Liver (tissue), 9 donors: ENCODE data around the gene DNAJC12. TPM values are rescaled to one million over a fixed set of nuclear protein-coding genes. Genes with fewer than 3 reads are reported as not detected.

ENCODE experiments used
- DNase-seq: peaks from one replicate; pipeline ENCODE4 v3.0.0-alpha.2; 2017; ENCODE audit warnings: low spot score
- H3K27ac ChIP-seq, 2 donors: one replicate each; pipeline ENCODE4 v1.7.0; 2013; ENCODE audit warnings: inconsistent platforms in 2 of 2, low read length in 2 of 2, control low read depth in 1 of 2, low read depth in 1 of 2, mild to moderate bottlenecking in 1 of 2
- H3K27me3 ChIP-seq, 4 donors: one replicate each; pipeline versions ENCODE4 v1.6.1 to v1.7.0; 2013; ENCODE audit warnings: low read length in 3 of 4, inconsistent platforms in 1 of 4, mild to moderate bottlenecking in 1 of 4, moderate library complexity in 1 of 4; ENCODE audit not compliant: control insufficient read depth in 4 of 4, insufficient read depth in 4 of 4
- H3K36me3 ChIP-seq, 4 donors: one replicate each; pipeline versions ENCODE4 v1.6.1 to v1.7.0; 2013; ENCODE audit warnings: low read length in 3 of 4, mild to moderate bottlenecking in 3 of 4, low read depth in 1 of 4, moderate library complexity in 1 of 4; ENCODE audit not compliant: control insufficient read depth in 4 of 4, insufficient read depth in 3 of 4
- H3K4me1 ChIP-seq, 4 donors: one replicate each; pipeline versions ENCODE4 v1.6.1 to v1.7.0; 2013; ENCODE audit warnings: low read length in 3 of 4, mild to moderate bottlenecking in 3 of 4, moderate library complexity in 1 of 4; ENCODE audit not compliant: control insufficient read depth in 4 of 4, insufficient read depth in 4 of 4
- H3K4me3 ChIP-seq, 3 donors: one replicate each; pipeline versions ENCODE4 v1.6.1 to v1.7.0; 2013; ENCODE audit warnings: low read length in 3 of 3, control low read depth in 1 of 3, low read depth in 1 of 3, mild to moderate bottlenecking in 1 of 3
- H3K9ac ChIP-seq, 2 donors: one replicate each; pipeline ENCODE4 v1.7.0; 2013; ENCODE audit warnings: low read length in 2 of 2, mild to moderate bottlenecking in 2 of 2, moderate library complexity in 2 of 2, control low read depth in 1 of 2, low read depth in 1 of 2
- H3K9me3 ChIP-seq, 4 donors: one replicate each; pipeline versions ENCODE4 v1.6.1 to v1.7.0; 2013; ENCODE audit warnings: low read length in 3 of 4; ENCODE audit not compliant: control insufficient read depth in 4 of 4
- ATF3 ChIP-seq: IDR thresholded peaks from 2 replicates; pipeline ENCODE4 v1.6.1; 2016; ENCODE audit warnings: antibody characterized with exemption
- CTCF ChIP-seq: fragments of 150-350 bp; IDR thresholded peaks from 2 replicates; pipeline ENCODE4 v1.5.1; 2017; ENCODE audit warnings: improper control_type of control experiment, low read depth, low read length; ENCODE audit not compliant: missing input control
- EGR1 ChIP-seq, 2 donors: IDR thresholded peaks; 2 replicates each; pipeline ENCODE4 v1.6.1; 2016 to 2018; ENCODE audit warnings: antibody characterized with exemption in 2 of 2, low read depth in 2 of 2
- FOXA1 ChIP-seq: IDR thresholded peaks from 2 replicates; pipeline ENCODE4 v1.6.1; 2016; ENCODE audit warnings: antibody characterized with exemption
- FOXA2 ChIP-seq: IDR thresholded peaks from 2 replicates; pipeline ENCODE4 v1.6.1; 2016; ENCODE audit warnings: antibody characterized with exemption
- GABPA ChIP-seq, 2 donors: IDR thresholded peaks in 1 of 2; conservative IDR thresholded peaks in 1 of 2; 2 replicates each; pipeline ENCODE4 v1.6.1; 2016; ENCODE audit warnings: antibody characterized with exemption in 2 of 2, mild to moderate bottlenecking in 1 of 2, moderate library complexity in 1 of 2
- HNF4A ChIP-seq, 2 donors: conservative IDR thresholded peaks; 2 replicates each; pipeline ENCODE4 v1.6.1; 2016; ENCODE audit warnings: antibody characterized with exemption in 2 of 2, mild to moderate bottlenecking in 2 of 2
- HNF4G ChIP-seq: IDR thresholded peaks from 2 replicates; pipeline ENCODE4 v1.6.1; 2016; ENCODE audit warnings: antibody characterized with exemption
- JUND ChIP-seq, 2 donors: IDR thresholded peaks; 2 replicates each; pipeline ENCODE4 v1.6.1; 2016; ENCODE audit warnings: antibody characterized with exemption in 2 of 2
- MAX ChIP-seq: IDR thresholded peaks from 2 replicates; pipeline ENCODE4 v1.6.1; 2016; ENCODE audit warnings: antibody characterized with exemption
- NR2F2 ChIP-seq: IDR thresholded peaks from 2 replicates; pipeline ENCODE4 v1.6.1; 2016; ENCODE audit warnings: antibody characterized with exemption
- RAD21 ChIP-seq, 2 donors: IDR thresholded peaks; 2 replicates each; pipeline ENCODE4 v1.6.1; 2016; ENCODE audit warnings: antibody characterized with exemption in 2 of 2, mild to moderate bottlenecking in 2 of 2
- REST ChIP-seq: IDR thresholded peaks from 2 replicates; pipeline ENCODE4 v1.6.1; 2016; ENCODE audit warnings: antibody characterized with exemption, mild to moderate bottlenecking
- RXRA ChIP-seq, 2 donors: IDR thresholded peaks; 2 replicates each; pipeline ENCODE4 v1.6.1; 2017 to 2018; ENCODE audit warnings: antibody characterized with exemption in 2 of 2, mild to moderate bottlenecking in 1 of 2
- SP1 ChIP-seq: IDR thresholded peaks from 2 replicates; pipeline ENCODE4 v1.6.1; 2018; ENCODE audit warnings: antibody characterized with exemption, mild to moderate bottlenecking
- TAF1 ChIP-seq: conservative IDR thresholded peaks from 2 replicates; pipeline ENCODE4 v1.6.1; 2016; ENCODE audit warnings: antibody characterized with exemption, mild to moderate bottlenecking
- YY1 ChIP-seq: IDR thresholded peaks from 2 replicates; pipeline ENCODE4 v1.6.1; 2016; ENCODE audit warnings: antibody characterized with exemption, mild to moderate bottlenecking
- ZBTB33 ChIP-seq: IDR thresholded peaks from 2 replicates; pipeline ENCODE4 v1.6.1; 2016; ENCODE audit warnings: antibody characterized with exemption
- WGBS: extraction: QIAGEN DNeasy Blood & Tissue Kit; methylation state at CpG from one replicate; pipeline ENCODE4 v1.1.7; 2013; 5-methylcytosine and 5-hydroxymethylcytosine counted together
- polyA plus RNA-seq, 2 donors: library from polyadenylated mRNA; stranded (reverse) in 1 of 2; unstranded in 1 of 2; fragments of 200-250 nt in 1 of 2; fragments of >200 nt in 1 of 2; fragmentation: Nextera tagmentation in 1 of 2; extraction: Ambion mirVana in 1 of 2; gene quantifications; one replicate each; pipeline versions ENCODE4 v1.2.1 to v1.2.3, GENCODE V29; 2013 to 2015
- total RNA-seq, 2 donors: library from RNA; depleted of rRNA; stranded (reverse); fragments of >200 nt; gene quantifications; one replicate each; pipeline ENCODE4 v1.2.3, GENCODE V29; 2014
- donor health status: healthy.
- donor health status: healthy.
- donor health status: healthy.
- donor health status: healthy.
- donor health status: healthy.

DNAJC12 gene
- total and polyA plus RNA-seq, 4 donors: 16.4 to 51.3 (median 32.8) TPM

- no peak for DNase-seq
- Histone ChIP-seq H3K36me3 (no peaks in the 10 kb centered on the region), H3K9ac (no peak overlapping the region), H3K9me3 (no peaks in the 10 kb centered on the region), H3K27me3 (no peaks in the 10 kb centered on the region), H3K27ac (no peak overlapping the region), H3K4me3 (no peak overlapping the region), H3K4me1 (peaks cover 0 to 8% (median 4%) of the 10 kb centered on the region in 4 donors)
- TF ChIP-seq TAF1: no peak
- TF ChIP-seq CTCF: no peak
- TF ChIP-seq HNF4A (conservative IDR thresholded peaks at IDR 0.05): no peak
- TF ChIP-seq ATF3: no peak
- no peak for TF ChIP-seq GABPA (IDR thresholded peaks at IDR 0.05 in 1 of 2, conservative IDR thresholded peaks at IDR 0.05 in 1 of 2)
- no peak for TF ChIP-seq YY1
- no peak for TF ChIP-seq RAD21 (IDR thresholded peaks at IDR 0.05)
- no peak for TF ChIP-seq JUND (IDR thresholded peaks at IDR 0.05)
- TF ChIP-seq HNF4G: no peak
- no peak for TF ChIP-seq SP1
- no peak for TF ChIP-seq ZBTB33
- TF ChIP-seq REST: no peak
- TF ChIP-seq RXRA (IDR thresholded peaks at IDR 0.05): no peak
- no peak for TF ChIP-seq EGR1 (IDR thresholded peaks at IDR 0.05; ENCODE audit: low read depth in 2 of 2)
- no peak for TF ChIP-seq FOXA2
- TF ChIP-seq FOXA1: no peak
- no peak for TF ChIP-seq NR2F2
- TF ChIP-seq MAX: no peak
- WGBS: 39% methylated on average over 3 of the region's 3 CpGs
Measured at GRCh38 chr10:67784474-67784873, 53.5 kb downstream of the DNAJC12 start.
